ENCODE measurements around the gene IFIT5.

Gene IFIT5

GRCh38 chr10:89426230-89426868 is 12.0 kb downstream of the IFIT5 start:
- TF ChIP-seq CTCF (IDR thresholded peaks at IDR 0.05; ENCODE audit: low read depth, low read length) = peak; percentile 63
- no peak for TF ChIP-seq MAX (IDR thresholded peaks at IDR 0.05; ENCODE audit: low read depth, low read length)
- peak; percentile 64 for DNase-seq (ENCODE audit: low read depth)
- no peak overlapping the region for H3K4me3 ChIP-seq (ENCODE audit: low read depth, low read length)

- no peak overlapping the region for H3K4me3 ChIP-seq (ENCODE audit: low read depth, low read length)
- TF ChIP-seq CTCF (IDR thresholded peaks at IDR 0.05; ENCODE audit: low read depth, low read length) (no peak), MYC (IDR thresholded peaks at IDR 0.05; ENCODE audit: low read depth, low read length) (no peak), MAX (IDR thresholded peaks at IDR 0.05; ENCODE audit: low read depth, low read length) (no peak), POLR2A (IDR thresholded peaks at IDR 0.05; ENCODE audit: extremely low read depth, insufficient read length) (no peak)
- DNase-seq (ENCODE audit: low read depth) = no peak
Measured at GRCh38 chr10:89427629-89428028, 13.3 kb downstream of the IFIT5 start.

- TF ChIP-seq POLR2A (IDR thresholded peaks at IDR 0.05; ENCODE audit: extremely low read depth, insufficient read length) (no peak), MYC (IDR thresholded peaks at IDR 0.05; ENCODE audit: low read depth, low read length) (no peak), CTCF (IDR thresholded peaks at IDR 0.05; ENCODE audit: low read depth, low read length) (no peak), MAX (IDR thresholded peaks at IDR 0.05; ENCODE audit: low read depth, low read length) (no peak)
- DNase-seq (ENCODE audit: low read depth) = no peak
- no peak overlapping the region for H3K4me3 ChIP-seq (ENCODE audit: low read depth, low read length)
Measured at GRCh38 chr10:89428877-89429276, 14.5 kb downstream of the IFIT5 start.

- TF ChIP-seq MAX (IDR thresholded peaks at IDR 0.05; ENCODE audit: low read depth, low read length) = no peak
- no peak for TF ChIP-seq CTCF (IDR thresholded peaks at IDR 0.05; ENCODE audit: low read depth, low read length)
- TF ChIP-seq MYC (IDR thresholded peaks at IDR 0.05; ENCODE audit: low read depth, low read length) = no peak
- no peak for TF ChIP-seq POLR2A (IDR thresholded peaks at IDR 0.05; ENCODE audit: extremely low read depth, insufficient read length)
- no peak overlapping the region for H3K4me3 ChIP-seq (ENCODE audit: low read depth, low read length)
- DNase-seq (ENCODE audit: low read depth) = no peak
Measured at GRCh38 chr10:89431977-89432376, 17.6 kb downstream of the IFIT5 start.

GRCh38 chr10:89438525-89438924 is 24.2 kb downstream of the IFIT5 start:
- TF ChIP-seq CTCF (IDR thresholded peaks at IDR 0.05; ENCODE audit: low read depth, low read length) (no peak), MAX (IDR thresholded peaks at IDR 0.05; ENCODE audit: low read depth, low read length) (no peak), POLR2A (IDR thresholded peaks at IDR 0.05; ENCODE audit: extremely low read depth, insufficient read length) (no peak), MYC (IDR thresholded peaks at IDR 0.05; ENCODE audit: low read depth, low read length) (no peak)
- no peak for DNase-seq (ENCODE audit: low read depth)
- H3K4me3 ChIP-seq (ENCODE audit: low read depth, low read length) = no peak overlapping the region
